MCF 10A (cell line): ENCODE results near the gene MS4A4E. TPM values are rescaled to one million over a fixed set of nuclear protein-coding genes. Genes with fewer than 3 reads are reported as not detected.

ENCODE experiments used
- BruUV-seq: library from RNA; stranded (reverse); fragments of 400-500 nt; replicated peaks from 2 replicates; lab custom pipeline; 2021; lab: Mats Ljungman, UMichigan
- CTCF ChIA-PET: fragments of 300-600 bp; sonication (Branson Sonifier 250); formaldehyde crosslinking; extraction: SDS; loops from one replicate; lab custom pipeline; 2021; ENCODE audit warnings: antibody characterized with exemption, inconsistent platforms; lab: Yijun Ruan, JAX
- POLR2A ChIA-PET: fragments of 300-600, 350-650 bp; sonication (Branson Sonifier 250); formaldehyde crosslinking; extraction: SDS; loops from one replicate; lab custom pipeline; 2020; ENCODE audit warnings: antibody characterized with exemption, inconsistent platforms; lab: Yijun Ruan, JAX
- DNase-seq: peaks from one replicate; pipeline ENCODE4 v3.0.0-alpha.2; 2018; ENCODE audit not compliant: unreplicated experiment
- H3K27ac Mint-ChIP-seq: one replicate; pipeline ENCODE4 v1.8.0; 2022; ENCODE audit warnings: mild to moderate bottlenecking, low read depth, mixed read lengths; ENCODE audit not compliant: unreplicated experiment
- H3K27me3 Mint-ChIP-seq: one replicate; pipeline ENCODE4 v1.8.0; 2022; ENCODE audit warnings: mixed read lengths; ENCODE audit not compliant: insufficient read depth, unreplicated experiment
- H3K36me3 Mint-ChIP-seq: one replicate; pipeline ENCODE4 v1.8.0; 2022; ENCODE audit warnings: mild to moderate bottlenecking, moderate library complexity, mixed read lengths; ENCODE audit not compliant: insufficient read depth, unreplicated experiment
- H3K4me1 Mint-ChIP-seq: one replicate; pipeline ENCODE4 v1.8.0; 2022; ENCODE audit warnings: mixed read lengths; ENCODE audit not compliant: insufficient read depth, unreplicated experiment
- H3K4me3 Mint-ChIP-seq: one replicate; pipeline ENCODE4 v1.8.0; 2022; ENCODE audit warnings: mild to moderate bottlenecking, moderate library complexity, mixed read lengths; ENCODE audit not compliant: unreplicated experiment
- H3K9me3 Mint-ChIP-seq: one replicate; pipeline ENCODE4 v1.8.0; 2022; ENCODE audit warnings: mixed read lengths; ENCODE audit not compliant: unreplicated experiment
- CTCF ChIP-seq: fragments of 200-600 bp; IDR thresholded peaks from one replicate; pipeline ENCODE4 v1.8.0; 2022; ENCODE audit warnings: antibody characterized with exemption, mild to moderate bottlenecking; ENCODE audit not compliant: unreplicated experiment
- intact Hi-C: fragments of 100-400 bp; cut with micrococcal nuclease; formaldehyde crosslinking; loops from 2 replicates; pipeline ENCODE4 v1.14.1; 2022
- total RNA-seq: library from RNA; stranded (reverse); gene quantifications from 2 replicates; pipeline ENCODE4 v1.2.3, GENCODE V29; 2022

MS4A4E gene
- total RNA-seq, 1 experiment from 2014 or later: not detected

DNA sequence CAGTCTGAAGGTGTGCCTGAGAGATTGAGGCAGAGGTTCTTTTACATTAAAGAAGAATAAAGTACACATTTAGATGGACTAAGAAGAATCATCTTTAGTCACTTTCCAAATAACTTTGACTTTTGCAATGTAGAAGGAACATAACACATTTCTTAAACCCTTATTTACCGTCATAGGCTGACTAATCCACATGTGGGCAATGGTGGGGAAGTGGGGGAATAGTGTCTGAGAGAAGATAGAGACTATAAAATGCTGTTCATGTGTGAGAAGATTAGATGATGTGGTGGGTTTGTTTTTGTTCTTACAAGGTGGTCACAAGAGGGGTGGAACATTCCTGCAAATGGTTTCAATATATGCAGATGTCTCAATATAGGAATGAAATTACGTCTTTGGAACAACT, 39.3 kb upstream of the MS4A4E start:
- H3K4me3 Mint-ChIP-seq: no peak overlapping the region
- TF ChIP-seq CTCF: no peak
- H3K27ac Mint-ChIP-seq: no peak overlapping the region
- CTCF ChIA-PET: interaction anchor here (1.5 kb wide), 1 partner anchor 17 kb away, joined by 7 read pairs; no protein-coding TSS in a partner anchor
- no TSS peak for BruUV-seq
- H3K27me3 Mint-ChIP-seq: no peaks in the 10 kb centered on the region
- POLR2A ChIA-PET: no interaction called here
- intact Hi-C loops: no loop called here
- no peaks in the 10 kb centered on the region for H3K4me1 Mint-ChIP-seq
- H3K36me3 Mint-ChIP-seq: no peaks in the 10 kb centered on the region
- no peaks in the 10 kb centered on the region for H3K9me3 Mint-ChIP-seq
- no peak for DNase-seq

GRCh38 chr11:60281485-60281884, 38.5 kb upstream of the MS4A4E start:
- no peaks in the 10 kb centered on the region for H3K9me3 Mint-ChIP-seq
- ChIA-PET CTCF (no interaction called here), POLR2A (interaction anchor here (0.5 kb wide), 1 partner anchor 262 kb away, joined by 3 read pairs; no protein-coding TSS in a partner anchor)
- DNase-seq: no peak
- H3K27me3 Mint-ChIP-seq: no peaks in the 10 kb centered on the region
- H3K4me3 Mint-ChIP-seq: no peak overlapping the region
- intact Hi-C loops: no loop called here
- H3K4me1 Mint-ChIP-seq: no peaks in the 10 kb centered on the region
- H3K27ac Mint-ChIP-seq: no peak overlapping the region
- no peaks in the 10 kb centered on the region for H3K36me3 Mint-ChIP-seq
- no peak for TF ChIP-seq CTCF
- no TSS peak for BruUV-seq

DNA sequence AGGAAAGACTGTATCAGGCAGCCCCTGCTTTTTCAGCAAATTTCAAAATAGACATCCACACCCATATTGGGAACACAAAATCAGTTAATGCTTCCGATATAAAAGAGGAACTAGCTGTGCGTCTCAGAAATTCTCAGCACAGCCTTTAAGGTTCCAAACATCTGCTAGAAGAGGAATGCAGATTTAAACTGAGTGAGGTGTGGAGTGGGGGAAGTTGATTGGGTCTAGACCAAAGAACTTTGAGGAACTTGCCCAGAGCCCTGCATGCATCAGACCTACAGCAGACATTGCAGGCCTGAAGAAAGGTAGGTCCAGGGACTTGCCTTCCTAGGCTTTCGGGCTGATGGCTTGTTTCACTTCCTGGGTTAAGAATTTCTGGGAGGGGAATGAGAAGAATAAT, 37.5 kb upstream of the MS4A4E start, which contains the start of gene MS4A4A:
MS4A4A (plus strand) TSS at position 255 of the 400 bp plus-strand sequence; CDS start at position 265, 10 bp downstream.
- no peaks in the 10 kb centered on the region for H3K36me3 Mint-ChIP-seq
- CTCF ChIA-PET: no interaction called here
- no TSS peak for BruUV-seq
- POLR2A ChIA-PET: interaction anchor here (0.5 kb wide), 1 partner anchor 10 kb away, joined by 5 read pairs; no protein-coding TSS in a partner anchor
- H3K9me3 Mint-ChIP-seq: no peaks in the 10 kb centered on the region
- H3K27me3 Mint-ChIP-seq: no peaks in the 10 kb centered on the region
- DNase-seq: no peak
- no peaks in the 10 kb centered on the region for H3K4me1 Mint-ChIP-seq
- TF ChIP-seq CTCF: no peak
- no peak within 1 kb of the TSS for H3K4me3 Mint-ChIP-seq
- H3K27ac Mint-ChIP-seq: no peak within 1 kb of the TSS
- intact Hi-C loops: no loop called here

DNA sequence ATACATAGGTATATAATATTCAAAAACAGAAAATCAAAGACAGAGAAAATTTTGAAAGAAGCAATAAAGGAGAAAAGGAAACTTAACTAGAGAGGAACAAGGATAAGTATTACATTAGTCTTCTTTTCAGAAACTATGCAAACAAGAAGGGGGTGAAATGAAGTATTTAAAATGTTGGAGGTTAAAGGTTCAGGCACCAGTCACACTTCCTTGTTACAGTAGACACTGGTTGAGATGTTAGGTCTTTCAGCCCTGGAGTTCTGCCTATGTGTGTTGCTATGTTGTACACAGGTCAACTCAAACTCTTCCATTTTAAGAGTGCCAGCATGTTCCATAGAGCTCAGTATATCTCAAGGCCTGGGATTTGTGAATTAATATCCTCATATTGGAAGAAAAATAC, 31.5 kb upstream of the MS4A4E start:
- no peak for DNase-seq
- H3K4me3 Mint-ChIP-seq: no peak overlapping the region
- BruUV-seq: no TSS peak
- POLR2A ChIA-PET: no interaction called here
- H3K4me1 Mint-ChIP-seq: no peaks in the 10 kb centered on the region
- no peak for TF ChIP-seq CTCF
- intact Hi-C loops: no loop called here
- no peaks in the 10 kb centered on the region for H3K27me3 Mint-ChIP-seq
- H3K9me3 Mint-ChIP-seq: peaks cover 9% of the 10 kb centered on the region
- CTCF ChIA-PET: interaction anchor here (0.6 to 3.4 kb wide), 4 partner anchors 10 to 741 kb away, joined by 3 to 26 read pairs (median 3); no protein-coding TSS in a partner anchor
- H3K27ac Mint-ChIP-seq: no peak overlapping the region
- no peaks in the 10 kb centered on the region for H3K36me3 Mint-ChIP-seq
